GM12878 (cell line): ENCODE data around the gene TBC1D1. TPM values are rescaled to one million over a fixed set of nuclear protein-coding genes. Genes with fewer than 3 reads are reported as not detected.
A peak's percentile ranks its signal among the peaks of the same experiment; 100 is the strongest.

Source experiments
- BCL11A ChIP-seq: IDR thresholded peaks from 2 replicates; pipeline ENCODE4 v1.6.1; 2011; ENCODE audit warnings: low read depth, low read length
- EED ChIP-seq: sonication (generic); IDR thresholded peaks from 2 replicates; pipeline ENCODE4 v1.6.1; 2016; ENCODE audit warnings: antibody characterized with exemption, low read depth
- FOXK2 ChIP-seq: fragments of 450-650 bp; IDR thresholded peaks from 2 replicates; pipeline ENCODE4 v1.6.1; 2017; ENCODE audit warnings: mild to moderate bottlenecking, moderate library complexity
- IRF4 ChIP-seq: IDR thresholded peaks from 2 replicates; pipeline ENCODE4 v1.6.1; 2011; ENCODE audit warnings: low read depth, low read length
- MTA3 ChIP-seq: IDR thresholded peaks from 2 replicates; pipeline ENCODE4 v1.6.1; 2012; ENCODE audit warnings: low read length, inconsistent platforms, borderline replicate concordance
- MXI1 ChIP-seq: fragments of 150-350 bp; IDR thresholded peaks from 2 replicates; pipeline ENCODE4 v1.6.1; 2011; ENCODE audit warnings: low read depth, mild to moderate bottlenecking, inconsistent platforms, low read length, improper control_type of control experiment
- MYB ChIP-seq: fragments of 150-350 bp; IDR thresholded peaks from 2 replicates; pipeline ENCODE4 v1.6.1; 2014; ENCODE audit warnings: mild to moderate bottlenecking, low read depth, low read length, borderline replicate concordance
- NR2C1 ChIP-seq: fragments of 450-650 bp; IDR thresholded peaks from 2 replicates; pipeline ENCODE4 v1.6.1; 2017; ENCODE audit warnings: antibody characterized with exemption, mild to moderate bottlenecking, moderate library complexity
- POLR2AphosphoS2 ChIP-seq: IDR thresholded peaks from 2 replicates; pipeline ENCODE4 v1.6.1; 2011; ENCODE audit warnings: low read depth, mild to moderate bottlenecking, low read length, improper control_type of control experiment, moderate library complexity
- RAD21 ChIP-seq: IDR thresholded peaks from 2 replicates; pipeline ENCODE4 v1.6.1; 2011; ENCODE audit warnings: mild to moderate bottlenecking, low read depth, low read length, moderate library complexity; ENCODE audit not compliant: insufficient read depth
- RBBP5 ChIP-seq: fragments of 200-600 bp; sonication (generic); conservative IDR thresholded peaks from 2 replicates; pipeline ENCODE4 v1.6.1; 2016
- RCOR1 ChIP-seq: conservative IDR thresholded peaks from 2 replicates; pipeline ENCODE4 v1.6.1; 2012; ENCODE audit warnings: low read depth, low read length, improper control_type of control experiment
- RELA ChIP-seq: fragments of 450-650 bp; IDR thresholded peaks from 2 replicates; pipeline ENCODE4 v1.8.0; 2014; ENCODE audit warnings: borderline replicate concordance; ENCODE audit not compliant: partially characterized antibody
- SIX5 ChIP-seq: IDR thresholded peaks from 2 replicates; pipeline ENCODE4 v1.6.1; 2011; ENCODE audit warnings: mild to moderate bottlenecking, low read depth, low read length, moderate library complexity; ENCODE audit not compliant: severe bottlenecking
- STAT3 ChIP-seq: IDR thresholded peaks from 2 replicates; pipeline ENCODE4 v1.6.1; 2011; ENCODE audit warnings: low read depth, low read length, improper control_type of control experiment
- SUZ12 ChIP-seq: fragments of 200-600 bp; sonication (generic); IDR thresholded peaks from one replicate; pipeline ENCODE4 v1.6.1; 2018; ENCODE audit warnings: antibody characterized with exemption, mild to moderate bottlenecking; ENCODE audit not compliant: unreplicated experiment
- TAF1 ChIP-seq: IDR thresholded peaks from 2 replicates; pipeline ENCODE4 v1.6.1; 2011; ENCODE audit warnings: mild to moderate bottlenecking, low read depth, low read length, borderline replicate concordance
- YY1 ChIP-seq: IDR thresholded peaks from 2 replicates; pipeline ENCODE4 v1.6.1; 2011; ENCODE audit warnings: low read depth, mild to moderate bottlenecking, low read length
- ZNF384 ChIP-seq: IDR thresholded peaks from 2 replicates; pipeline ENCODE4 v1.6.1; 2012; ENCODE audit warnings: low read depth, mild to moderate bottlenecking, low read length, improper control_type of control experiment, borderline replicate concordance
- ZNF622 ChIP-seq: fragments of 450-650 bp; IDR thresholded peaks from 2 replicates; pipeline ENCODE4 v1.6.1; 2017; ENCODE audit warnings: mild to moderate bottlenecking, inconsistent platforms
- polyA plus RNA-seq, 11 experiments: library from polyadenylated mRNA; depleted of rRNA in 4 of 11; unstranded in 6 of 11; stranded (reverse) in 5 of 11; fragments of >200 nt; fragmentation: Nextera tagmentation in 4 of 11; fragmentation: Illumina TruSeq in 1 of 11; extraction: Ambion mirVana in 4 of 11; extraction: Trizol in 1 of 11; gene quantifications; 1 replicate in 1 of 11; 2 replicates in 10 of 11; pipeline versions ENCODE4 v1.2.1 to v1.2.3, GENCODE V29; 2011 to 2016; ENCODE audit warnings: inconsistent platforms in 2 of 11, missing spikeins in 2 of 11, low read depth in 1 of 11
- total RNA-seq, 4 experiments: library from RNA; depleted of rRNA in 3 of 4; stranded (reverse); fragments of >200 nt in 3 of 4; fragmentation: Illumina TruSeq in 1 of 4; extraction: Trizol in 1 of 4; gene quantifications; 2 replicates each; pipeline versions ENCODE4 v1.2.1 to v1.2.3, GENCODE V29; 2013 to 2021
- TF ChIP-seq, protein P1 (sequence below): IDR thresholded peaks from 2 replicates; pipeline ENCODE4 v1.6.1; 2012; ENCODE audit warnings: low read length, inconsistent platforms
- TF ChIP-seq, protein P2 (sequence below): IDR thresholded peaks from 2 replicates; pipeline ENCODE4 v1.6.1; 2011; ENCODE audit warnings: borderline replicate concordance, low read depth, mild to moderate bottlenecking, moderate library complexity, mixed read lengths, low read length; ENCODE audit not compliant: insufficient read depth; ENCODE audit errors: extremely low read length
- TF ChIP-seq, protein P3 (sequence below): fragments of 450-650 bp; IDR thresholded peaks from 2 replicates; pipeline ENCODE4 v1.6.1; 2017; ENCODE audit warnings: mild to moderate bottlenecking, moderate library complexity
- TF ChIP-seq, protein P4 (sequence below): IDR thresholded peaks from 2 replicates; pipeline ENCODE4 v1.6.1; 2012; ENCODE audit warnings: low read depth, low read length, improper control_type of control experiment

Gene TBC1D1
- total and polyA plus RNA-seq, 10 of the 15 experiments (the other 5 are each of a cell fraction or from before 2014, with no cell fraction given), result 5.3 to 102 (median 57.8) TPM

DNA sequence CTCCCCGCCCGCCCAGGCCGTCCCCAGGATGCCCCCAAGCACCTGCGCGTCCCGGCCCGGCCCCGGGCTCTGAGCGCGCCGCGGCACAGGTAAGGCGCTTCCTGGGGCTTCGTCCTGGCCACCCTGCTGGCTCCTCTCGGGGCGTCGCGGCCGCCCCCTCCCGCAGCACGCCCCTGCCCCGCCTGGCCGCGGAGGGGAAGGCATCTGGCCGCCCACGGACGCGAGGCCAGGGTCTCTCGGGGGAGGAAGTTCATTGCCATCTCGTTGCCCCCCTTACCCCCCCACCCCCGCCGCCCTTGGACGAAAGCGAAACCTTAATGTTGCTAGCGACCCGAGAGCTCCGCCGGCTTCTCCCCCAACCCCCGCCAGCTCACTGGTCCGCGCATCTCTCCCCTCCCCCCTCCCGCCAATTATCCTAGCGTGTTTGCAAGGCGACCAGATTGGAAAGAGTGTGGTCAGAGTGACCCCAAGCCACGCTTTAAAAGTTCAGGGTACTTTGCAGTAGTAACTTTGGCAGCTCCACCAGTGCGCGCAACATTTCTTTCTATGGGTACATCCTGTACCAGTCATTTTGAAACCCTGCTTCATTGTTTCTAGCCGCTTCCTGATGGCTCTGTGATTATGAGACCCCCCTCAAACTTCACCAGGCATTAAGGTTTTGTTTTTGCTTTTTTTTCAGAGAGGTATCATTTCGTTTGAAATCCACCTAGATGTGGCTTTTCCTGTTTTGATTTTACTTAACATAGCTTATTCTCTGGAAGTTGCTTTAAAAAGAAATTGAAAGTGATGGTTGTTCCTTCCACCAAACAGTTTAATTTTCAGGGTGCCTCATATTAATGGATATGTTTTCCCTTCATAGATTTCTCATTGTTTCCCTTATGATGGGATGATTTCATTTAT, 626 bp downstream of the TBC1D1 start (continued):
- TF ChIP-seq ZNF384 (no peak), IRF4 (peak; percentile 96), RBBP5 (no peak), MXI1 (no peak), YY1 (peak; percentile 19; the same call in 1 of the 2 replicates), SIX5 (no peak), STAT3 (no peak), EED (peak; percentile 52; the same call in 1 of the 2 replicates), SUZ12 (no peak), NR2C1 (no peak), RCOR1 (no peak), POLR2AphosphoS2 (0 out of 2 replicates have a peak, but pooled peaks have one; percentile 29), BCL11A (peak; percentile 68), ZNF622 (no peak), TAF1 (no peak; the same call in 1 of the 2 replicates), RELA (no peak), RAD21 (no peak), FOXK2 (no peak), MTA3 (0 out of 2 replicates have a peak, but pooled peaks have one; percentile 74), MYB (no peak)
- TF ChIP-seq, protein P1, sequence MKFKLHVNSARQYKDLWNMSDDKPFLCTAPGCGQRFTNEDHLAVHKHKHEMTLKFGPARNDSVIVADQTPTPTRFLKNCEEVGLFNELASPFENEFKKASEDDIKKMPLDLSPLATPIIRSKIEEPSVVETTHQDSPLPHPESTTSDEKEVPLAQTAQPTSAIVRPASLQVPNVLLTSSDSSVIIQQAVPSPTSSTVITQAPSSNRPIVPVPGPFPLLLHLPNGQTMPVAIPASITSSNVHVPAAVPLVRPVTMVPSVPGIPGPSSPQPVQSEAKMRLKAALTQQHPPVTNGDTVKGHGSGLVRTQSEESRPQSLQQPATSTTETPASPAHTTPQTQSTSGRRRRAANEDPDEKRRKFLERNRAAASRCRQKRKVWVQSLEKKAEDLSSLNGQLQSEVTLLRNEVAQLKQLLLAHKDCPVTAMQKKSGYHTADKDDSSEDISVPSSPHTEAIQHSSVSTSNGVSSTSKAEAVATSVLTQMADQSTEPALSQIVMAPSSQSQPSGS, result peak; percentile 58
- TF ChIP-seq, protein P2, sequence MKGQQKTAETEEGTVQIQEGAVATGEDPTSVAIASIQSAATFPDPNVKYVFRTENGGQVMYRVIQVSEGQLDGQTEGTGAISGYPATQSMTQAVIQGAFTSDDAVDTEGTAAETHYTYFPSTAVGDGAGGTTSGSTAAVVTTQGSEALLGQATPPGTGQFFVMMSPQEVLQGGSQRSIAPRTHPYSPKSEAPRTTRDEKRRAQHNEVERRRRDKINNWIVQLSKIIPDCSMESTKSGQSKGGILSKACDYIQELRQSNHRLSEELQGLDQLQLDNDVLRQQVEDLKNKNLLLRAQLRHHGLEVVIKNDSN, result no peak
- TF ChIP-seq, protein P3, sequence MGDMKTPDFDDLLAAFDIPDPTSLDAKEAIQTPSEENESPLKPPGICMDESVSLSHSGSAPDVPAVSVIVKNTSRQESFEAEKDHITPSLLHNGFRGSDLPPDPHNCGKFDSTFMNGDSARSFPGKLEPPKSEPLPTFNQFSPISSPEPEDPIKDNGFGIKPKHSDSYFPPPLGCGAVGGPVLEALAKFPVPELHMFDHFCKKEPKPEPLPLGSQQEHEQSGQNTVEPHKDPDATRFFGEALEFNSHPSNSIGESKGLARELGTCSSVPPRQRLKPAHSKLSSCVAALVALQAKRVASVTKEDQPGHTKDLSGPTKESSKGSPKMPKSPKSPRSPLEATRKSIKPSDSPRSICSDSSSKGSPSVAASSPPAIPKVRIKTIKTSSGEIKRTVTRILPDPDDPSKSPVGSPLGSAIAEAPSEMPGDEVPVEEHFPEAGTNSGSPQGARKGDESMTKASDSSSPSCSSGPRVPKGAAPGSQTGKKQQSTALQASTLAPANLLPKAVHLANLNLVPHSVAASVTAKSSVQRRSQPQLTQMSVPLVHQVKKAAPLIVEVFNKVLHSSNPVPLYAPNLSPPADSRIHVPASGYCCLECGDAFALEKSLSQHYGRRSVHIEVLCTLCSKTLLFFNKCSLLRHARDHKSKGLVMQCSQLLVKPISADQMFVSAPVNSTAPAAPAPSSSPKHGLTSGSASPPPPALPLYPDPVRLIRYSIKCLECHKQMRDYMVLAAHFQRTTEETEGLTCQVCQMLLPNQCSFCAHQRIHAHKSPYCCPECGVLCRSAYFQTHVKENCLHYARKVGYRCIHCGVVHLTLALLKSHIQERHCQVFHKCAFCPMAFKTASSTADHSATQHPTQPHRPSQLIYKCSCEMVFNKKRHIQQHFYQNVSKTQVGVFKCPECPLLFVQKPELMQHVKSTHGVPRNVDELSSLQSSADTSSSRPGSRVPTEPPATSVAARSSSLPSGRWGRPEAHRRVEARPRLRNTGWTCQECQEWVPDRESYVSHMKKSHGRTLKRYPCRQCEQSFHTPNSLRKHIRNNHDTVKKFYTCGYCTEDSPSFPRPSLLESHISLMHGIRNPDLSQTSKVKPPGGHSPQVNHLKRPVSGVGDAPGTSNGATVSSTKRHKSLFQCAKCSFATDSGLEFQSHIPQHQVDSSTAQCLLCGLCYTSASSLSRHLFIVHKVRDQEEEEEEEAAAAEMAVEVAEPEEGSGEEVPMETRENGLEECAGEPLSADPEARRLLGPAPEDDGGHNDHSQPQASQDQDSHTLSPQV, result no peak
- TF ChIP-seq, protein P4, sequence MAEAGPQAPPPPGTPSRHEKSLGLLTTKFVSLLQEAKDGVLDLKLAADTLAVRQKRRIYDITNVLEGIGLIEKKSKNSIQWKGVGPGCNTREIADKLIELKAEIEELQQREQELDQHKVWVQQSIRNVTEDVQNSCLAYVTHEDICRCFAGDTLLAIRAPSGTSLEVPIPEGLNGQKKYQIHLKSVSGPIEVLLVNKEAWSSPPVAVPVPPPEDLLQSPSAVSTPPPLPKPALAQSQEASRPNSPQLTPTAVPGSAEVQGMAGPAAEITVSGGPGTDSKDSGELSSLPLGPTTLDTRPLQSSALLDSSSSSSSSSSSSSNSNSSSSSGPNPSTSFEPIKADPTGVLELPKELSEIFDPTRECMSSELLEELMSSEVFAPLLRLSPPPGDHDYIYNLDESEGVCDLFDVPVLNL, result no peak
